Measurements from ENCODE around the gene CHRNA7.
"Not testable (repeated sequence)": the region's sequence is repeated elsewhere in the genome, so short reads cannot be mapped to it uniquely, and the experiment has no call there.

The CHRNA7 gene

DNA sequence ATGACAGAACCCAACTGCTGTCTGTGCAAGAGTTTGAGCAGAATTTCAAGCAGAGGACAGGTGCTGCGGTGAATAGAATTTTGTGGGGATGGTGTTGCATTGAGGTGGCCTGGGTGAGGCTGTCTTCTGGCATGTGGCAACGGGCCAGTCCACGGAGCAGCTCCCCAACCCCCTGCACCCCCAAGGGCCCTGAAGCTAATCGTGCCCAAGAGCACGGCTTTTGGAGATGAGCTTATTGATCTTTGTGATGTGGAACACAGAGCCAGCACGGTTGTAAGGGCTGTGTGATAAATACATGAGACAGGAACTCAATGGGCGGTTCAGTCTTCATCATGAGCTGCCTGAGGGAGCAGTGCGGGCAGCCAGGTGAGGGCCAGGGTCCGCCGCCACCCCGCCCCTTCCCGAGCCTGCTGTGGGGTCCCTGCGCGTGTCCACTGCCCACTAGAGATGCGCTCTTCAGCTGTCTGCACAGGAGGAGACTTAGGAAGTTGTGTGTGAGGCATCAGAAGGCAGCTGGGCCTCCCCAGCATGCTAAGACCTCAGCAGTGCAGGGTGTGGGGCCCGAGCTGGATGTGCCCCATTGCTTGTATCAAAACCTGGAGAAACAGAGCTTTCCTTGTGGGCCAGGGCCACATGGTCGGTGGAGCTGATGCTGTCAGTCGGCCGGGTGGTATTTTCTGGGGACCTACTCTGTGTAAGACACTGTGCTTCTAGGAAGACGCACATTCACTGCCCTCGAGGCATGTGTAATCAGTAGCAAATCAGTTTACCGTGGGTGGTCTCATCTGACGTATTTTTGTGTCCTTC lies 90.5 kb downstream of the CHRNA7 start:
- no peak for DNase-seq

- DNase-seq, result no peak
Measured at GRCh38 chr15:32121384-32121695, 91.0 kb downstream of the CHRNA7 start.

GRCh38 chr15:32122013-32122412 lies 91.7 kb downstream of the CHRNA7 start:
- DNase-seq, result no peak

- no peak for DNase-seq
Measured at GRCh38 chr15:32123473-32123872, 93.2 kb downstream of the CHRNA7 start.

DNA sequence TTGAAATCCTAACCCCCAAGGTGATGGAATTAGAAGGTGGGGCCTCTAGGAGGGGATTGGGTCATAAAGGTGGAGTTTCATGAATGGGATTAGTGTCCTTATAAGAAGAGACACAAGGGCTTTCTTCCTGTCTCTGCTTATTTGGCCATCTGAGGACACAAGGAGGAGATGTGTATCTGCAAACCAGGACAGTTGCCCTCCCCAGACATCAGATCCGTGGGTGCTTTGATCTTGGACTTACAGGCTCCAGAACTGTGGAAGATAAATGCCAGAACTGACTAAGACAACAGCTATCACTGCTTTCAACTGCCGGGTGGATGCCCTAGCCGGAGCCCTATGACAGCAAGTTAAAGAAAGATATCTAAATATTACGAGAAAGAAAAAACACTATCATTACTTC lies 94.4 kb downstream of the CHRNA7 start:
- no peak for DNase-seq

DNA sequence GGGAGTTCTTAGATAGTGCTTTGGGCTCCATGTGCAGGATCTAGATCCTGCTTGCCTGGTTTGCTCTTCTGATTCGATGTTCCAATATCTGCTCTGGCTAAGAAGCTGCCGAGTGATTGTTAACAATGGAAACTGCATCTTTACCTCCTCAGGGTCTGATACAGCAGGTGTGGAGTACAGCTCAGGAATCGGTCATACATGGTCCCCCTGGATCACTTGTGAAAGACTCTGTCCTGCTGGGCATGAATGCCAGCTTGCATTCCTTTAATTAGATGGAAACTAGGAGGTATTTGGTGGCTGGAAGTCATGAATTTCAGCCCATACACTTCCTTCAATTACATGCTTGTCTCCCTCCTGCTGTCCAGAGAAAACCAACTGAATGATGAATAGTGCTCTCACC lies 95.3 kb downstream of the CHRNA7 start:
- DNase-seq, result no peak

GRCh38 chr15:32129815-32130214 lies 99.5 kb downstream of the CHRNA7 start:
- no peak for DNase-seq

GRCh38 chr15:32130823-32131222 lies 100.5 kb downstream of the CHRNA7 start:
- no peak for DNase-seq

GRCh38 chr15:32131803-32132202 lies 101.5 kb downstream of the CHRNA7 start:
- DNase-seq, result no peak

GRCh38 chr15:32132859-32133258 lies 102.5 kb downstream of the CHRNA7 start:
- no peak for DNase-seq

- no peak for DNase-seq
Measured at GRCh38 chr15:32134842-32135241, 104.5 kb downstream of the CHRNA7 start.

GRCh38 chr15:32135335-32135734 lies 105.0 kb downstream of the CHRNA7 start:
- DNase-seq, result no peak

DNA sequence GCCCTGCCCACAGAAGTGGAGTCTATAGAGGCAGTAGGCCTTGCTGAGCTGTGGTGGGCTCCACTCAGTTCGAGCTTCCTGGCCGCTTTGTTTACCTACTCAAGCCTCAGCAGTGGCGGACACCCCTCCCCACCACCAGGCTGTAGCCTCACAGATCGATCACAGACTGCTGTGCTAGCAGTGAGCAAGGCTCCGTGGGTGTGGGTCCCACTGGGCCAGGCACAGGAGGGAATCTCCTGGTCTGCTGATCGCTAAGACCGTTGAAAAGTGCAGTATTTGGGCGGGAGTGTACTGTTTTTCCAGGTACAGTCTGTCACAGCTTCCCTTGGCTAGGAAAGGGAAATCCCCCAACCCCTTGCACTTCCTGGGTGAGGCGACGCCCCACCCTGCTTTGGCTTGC lies 115.2 kb downstream of the CHRNA7 start:
- not testable (repeated sequence) for DNase-seq

GRCh38 chr15:32148833-32149555 lies 118.7 kb downstream of the CHRNA7 start:
- no peak for DNase-seq

GRCh38 chr15:32152574-32152973 lies 122.3 kb downstream of the CHRNA7 start:
- DNase-seq, result no peak

DNA sequence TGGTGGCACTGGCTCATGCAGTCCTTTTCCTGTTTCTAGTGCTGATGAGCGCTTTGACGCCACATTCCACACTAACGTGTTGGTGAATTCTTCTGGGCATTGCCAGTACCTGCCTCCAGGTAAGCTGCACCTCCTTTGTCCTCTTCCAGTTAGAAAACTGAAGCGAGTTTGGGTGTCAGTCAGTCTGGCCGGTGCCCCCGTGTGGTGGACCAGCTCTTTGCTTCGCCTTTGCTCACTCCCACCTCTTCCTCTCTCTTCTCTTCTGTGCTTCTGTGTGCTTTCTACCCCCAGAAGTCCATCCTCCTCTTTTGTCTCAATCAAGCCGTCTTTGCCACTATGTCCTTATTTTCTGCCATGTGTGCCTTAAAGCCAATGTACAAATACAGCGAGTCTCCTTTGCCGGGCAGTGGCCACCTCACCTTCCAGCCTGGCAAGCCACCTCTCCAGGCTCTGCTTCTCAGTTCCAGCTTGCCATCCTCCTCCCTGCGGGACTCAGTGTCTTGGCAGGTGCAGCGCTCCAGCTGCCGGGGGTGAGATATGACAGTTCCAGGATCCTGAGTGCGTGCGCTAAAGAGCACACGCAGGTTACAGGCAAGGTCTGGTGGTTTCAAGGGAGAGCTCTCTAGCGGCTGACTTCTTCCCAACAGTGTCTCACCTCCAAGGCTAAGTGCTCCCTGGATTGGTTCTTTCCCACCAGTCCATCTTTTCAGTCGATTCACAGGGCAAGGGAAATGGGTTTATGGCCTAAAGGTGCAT lies 123.7 kb downstream of the CHRNA7 start:
- DNase-seq, result not testable (repeated sequence)

- not testable (repeated sequence) for DNase-seq
Measured at GRCh38 chr15:32162143-32162542, 131.8 kb downstream of the CHRNA7 start.

DNA sequence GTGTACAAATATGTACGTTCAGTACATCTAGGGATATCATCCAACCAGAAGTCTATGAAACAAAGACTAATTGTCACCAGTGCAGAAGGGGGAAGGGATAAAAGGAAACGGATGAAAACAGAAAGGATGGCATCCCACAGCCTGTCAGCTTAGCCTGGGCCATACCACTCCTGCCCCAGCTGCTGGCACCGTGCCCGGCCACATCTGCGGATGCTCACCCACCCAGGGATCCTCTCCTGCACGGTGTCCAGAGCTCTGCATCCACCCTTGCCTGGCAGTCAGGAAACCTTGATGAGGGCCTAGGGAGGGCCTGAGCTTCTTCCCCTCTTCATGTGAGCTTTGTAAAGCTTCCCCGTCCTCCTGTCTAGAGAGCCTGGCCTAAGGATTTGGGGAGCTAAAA lies 133.8 kb downstream of the CHRNA7 start:
- DNase-seq, result not testable (repeated sequence)

GRCh38 chr15:32164747-32165146 lies 134.4 kb downstream of the CHRNA7 start:
- not testable (repeated sequence) for DNase-seq

- not testable (repeated sequence) for DNase-seq
Measured at GRCh38 chr15:32165775-32166174, 135.5 kb downstream of the CHRNA7 start.

GRCh38 chr15:32166270-32166669 lies 136.0 kb downstream of the CHRNA7 start:
- DNase-seq, result not testable (repeated sequence)

DNA sequence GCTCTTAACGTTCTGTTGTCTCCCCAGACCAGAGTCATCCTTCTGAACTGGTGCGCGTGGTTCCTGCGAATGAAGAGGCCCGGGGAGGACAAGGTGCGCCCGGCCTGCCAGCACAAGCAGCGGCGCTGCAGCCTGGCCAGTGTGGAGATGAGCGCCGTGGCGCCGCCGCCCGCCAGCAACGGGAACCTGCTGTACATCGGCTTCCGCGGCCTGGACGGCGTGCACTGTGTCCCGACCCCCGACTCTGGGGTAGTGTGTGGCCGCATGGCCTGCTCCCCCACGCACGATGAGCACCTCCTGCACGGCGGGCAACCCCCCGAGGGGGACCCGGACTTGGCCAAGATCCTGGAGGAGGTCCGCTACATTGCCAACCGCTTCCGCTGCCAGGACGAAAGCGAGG lies 137.6 kb downstream of the CHRNA7 start:
- not testable (repeated sequence) for DNase-seq

- not testable (repeated sequence) for DNase-seq
Measured at GRCh38 chr15:32180579-32180978, 150.3 kb downstream of the CHRNA7 start.

GRCh38 chr15:32193780-32194179 lies 163.5 kb downstream of the CHRNA7 start:
- not testable (repeated sequence) for DNase-seq
